Gastroesophageal sphincter (tissue), 4 donors: ENCODE measurements around the gene PELI2. TPM values are rescaled to one million over a fixed set of nuclear protein-coding genes. Genes with fewer than 3 reads are reported as not detected.

ENCODE experiments used
- ATAC-seq: fragments of 150-250 bp; one replicate; pipeline ENCODE4 v1.9.1; 2016; ENCODE audit warnings: mild to moderate bottlenecking, moderate library complexity
- H3K27ac ChIP-seq, 4 donors: fragments of 200-600 bp; sonication (generic) in 3 of 4; 1 replicate in 3 of 4; 2 replicates in 1 of 4; pipeline ENCODE4 v1.5.1; 2016 to 2019
- H3K27me3 ChIP-seq: fragments of 200-600 bp; sonication (generic); one replicate; pipeline ENCODE4 v1.5.1; 2019
- H3K36me3 ChIP-seq, 2 donors: fragments of 200-600 bp; sonication (generic); one replicate each; pipeline ENCODE4 v1.5.1; 2019; ENCODE audit warnings: control low read depth in 1 of 2
- H3K4me1 ChIP-seq, 3 donors: fragments of 200-600 bp; sonication (generic); 1 replicate in 2 of 3; 2 replicates in 1 of 3; pipeline ENCODE4 v1.5.1; 2016 to 2019; ENCODE audit warnings: control low read depth in 2 of 3
- H3K4me3 ChIP-seq, 2 donors: fragments of 200-600 bp; sonication (generic); one replicate each; pipeline ENCODE4 v1.5.1; 2019; ENCODE audit warnings: mild to moderate bottlenecking in 1 of 2, moderate library complexity in 1 of 2
- H3K9me3 ChIP-seq, 3 donors: fragments of 200-600 bp; sonication (generic); one replicate each; pipeline ENCODE4 v1.5.1; 2017 to 2019; ENCODE audit warnings: control low read depth in 2 of 3
- CTCF ChIP-seq, 4 experiments: fragments of 200-600 bp in 2 of 4; fragments of 450-650 bp in 2 of 4; sonication (generic) in 1 of 4; IDR thresholded peaks; one replicate each; pipeline ENCODE4 v1.5.1; 2017 to 2019; ENCODE audit warnings: antibody characterized with exemption in 4 of 4, mild to moderate bottlenecking in 2 of 4, moderate library complexity in 2 of 4
- EP300 ChIP-seq: sonication (generic); formaldehyde crosslinking; IDR thresholded peaks from one replicate; pipeline ENCODE4 v1.6.1; 2017; ENCODE audit warnings: antibody characterized with exemption, mild to moderate bottlenecking
- POLR2A ChIP-seq, 2 donors: fragments of 450-650 bp; IDR thresholded peaks; one replicate each; pipeline ENCODE4 v1.6.1; 2017; ENCODE audit warnings: antibody characterized with exemption in 2 of 2, mild to moderate bottlenecking in 2 of 2, moderate library complexity in 1 of 2
- POLR2AphosphoS5 ChIP-seq: sonication (generic); formaldehyde crosslinking; IDR thresholded peaks from one replicate; pipeline ENCODE4 v1.6.1; 2017; ENCODE audit warnings: antibody characterized with exemption
- WGBS, 2 donors: methylation state at CpG; one replicate each; pipeline ENCODE4 v1.1.5; 2018; ENCODE audit warnings: low coverage in 1 of 2; 5-methylcytosine and 5-hydroxymethylcytosine counted together
- total RNA-seq, 4 donors: library from RNA; depleted of rRNA; stranded (reverse); fragments of >200 nt; gene quantifications; one replicate each; pipeline ENCODE4 v1.1.0, GENCODE V29; 2016

Gene PELI2
- total RNA-seq, 4 donors from 2014 or later = 10.5 to 30.0 (median 12.3) TPM

GRCh38 chr14:56213306-56213705 is 95.1 kb downstream of the PELI2 start:
- H3K9me3 ChIP-seq = no peaks in the 10 kb centered on the region
- H3K4me1 ChIP-seq = peaks cover 0 to 27% (median 7%) of the 10 kb centered on the region in 3 donors
- no peak overlapping the region for H3K27ac ChIP-seq
- H3K27me3 ChIP-seq = no peaks in the 10 kb centered on the region
- no peaks in the 10 kb centered on the region for H3K36me3 ChIP-seq
- WGBS, 2 donors = 83% methylated on average over 1 of the region's 1 CpG; no CpG with 5 or more reads in 1 of the 2 donors
- ATAC-seq = no peak
- H3K4me3 ChIP-seq = no peak overlapping the region
- no peak for TF ChIP-seq CTCF (IDR thresholded peaks at IDR 0.05)
- no peak for TF ChIP-seq EP300
- TF ChIP-seq POLR2AphosphoS5 = no peak
- no peak for TF ChIP-seq POLR2A (IDR thresholded peaks at IDR 0.05)

GRCh38 chr14:56215180-56215579 is 97.0 kb downstream of the PELI2 start:
- ATAC-seq = no peak
- Histone ChIP-seq H3K36me3 (no peaks in the 10 kb centered on the region), H3K9me3 (no peaks in the 10 kb centered on the region), H3K4me3 (no peak overlapping the region), H3K27ac (no peak overlapping the region), H3K4me1 (peaks cover 0 to 44% (median 7%) of the 10 kb centered on the region in 3 donors), H3K27me3 (no peaks in the 10 kb centered on the region)
- 74 to 100% methylated on average over 3 of the region's 3 CpGs for WGBS, 2 donors
- no peak for TF ChIP-seq CTCF (IDR thresholded peaks at IDR 0.05)
- TF ChIP-seq EP300 = no peak
- TF ChIP-seq POLR2AphosphoS5 = no peak
- no peak for TF ChIP-seq POLR2A (IDR thresholded peaks at IDR 0.05)

- H3K27ac ChIP-seq = no peak overlapping the region
- no peaks in the 10 kb centered on the region for H3K36me3 ChIP-seq
- no peak overlapping the region for H3K4me3 ChIP-seq
- no peaks in the 10 kb centered on the region for H3K9me3 ChIP-seq
- peaks cover 0 to 60% (median 7%) of the 10 kb centered on the region in 3 donors for H3K4me1 ChIP-seq
- ATAC-seq = no peak
- TF ChIP-seq POLR2AphosphoS5 (no peak), EP300 (no peak), CTCF (IDR thresholded peaks at IDR 0.05) (no peak), POLR2A (IDR thresholded peaks at IDR 0.05) (no peak)
- WGBS, 2 donors = 29 to 30% methylated on average over 4 to 5 of the region's 5 CpGs
- no peaks in the 10 kb centered on the region for H3K27me3 ChIP-seq
Measured at GRCh38 chr14:56216626-56217379, 98.6 kb downstream of the PELI2 start.

- no peaks in the 10 kb centered on the region for H3K36me3 ChIP-seq
- no peaks in the 10 kb centered on the region for H3K27me3 ChIP-seq
- ATAC-seq = no peak
- no peak overlapping the region for H3K27ac ChIP-seq
- no peak overlapping the region for H3K4me3 ChIP-seq
- no peak for TF ChIP-seq POLR2A (IDR thresholded peaks at IDR 0.05)
- no peak for TF ChIP-seq EP300
- TF ChIP-seq CTCF (IDR thresholded peaks at IDR 0.05) = no peak
- TF ChIP-seq POLR2AphosphoS5 = no peak
- 45 to 56% methylated on average over 6 of the region's 7 CpGs for WGBS, 2 donors
- peaks cover 0 to 60% (median 7%) of the 10 kb centered on the region in 3 donors for H3K4me1 ChIP-seq
- H3K9me3 ChIP-seq = no peaks in the 10 kb centered on the region
Measured at GRCh38 chr14:56217380-56218045, 99.3 kb downstream of the PELI2 start.
